MG63 (cell line): ENCODE results near the gene GSS. TPM values are rescaled to one million over a fixed set of nuclear protein-coding genes. Genes with fewer than 3 reads are reported as not detected.

Source experiments
- DNase-seq: peaks from one replicate; pipeline ENCODE4 v3.0.0-alpha.2; 2020
- H3K27me3 ChIP-seq: fragments of 250-450 bp; sonication (Bioruptor Pico); 2 replicates; pipeline ENCODE4 v1.5.1; 2020; ENCODE audit warnings: mild to moderate bottlenecking, moderate library complexity
- H3K36me3 ChIP-seq: fragments of 250-450 bp; sonication (Bioruptor Pico); 2 replicates; pipeline ENCODE4 v1.5.1; 2020; ENCODE audit warnings: mild to moderate bottlenecking, moderate library complexity
- H3K4me3 ChIP-seq: fragments of 250-450 bp; sonication (Bioruptor Pico); 2 replicates; pipeline ENCODE4 v1.5.1; 2020; ENCODE audit warnings: mild to moderate bottlenecking, moderate library complexity
- H3K9me3 ChIP-seq: fragments of 250-450 bp; sonication (Bioruptor Pico); 2 replicates; pipeline ENCODE4 v1.5.1; 2020; ENCODE audit warnings: mild to moderate bottlenecking, moderate library complexity
- total RNA-seq: library from RNA; depleted of rRNA; stranded (reverse); fragments of >200 nt; shearing (Covaris generic); gene quantifications from 2 replicates; pipeline ENCODE4 v1.2.3, GENCODE V29; 2014; ENCODE audit warnings: low replicate concordance

GSS gene
- total RNA-seq, 1 experiment from 2014 or later, result 107 TPM

- DNase-seq, result no peak
- H3K27me3 ChIP-seq, result no peaks in the 10 kb centered on the region
- no peak overlapping the region for H3K4me3 ChIP-seq
- no peaks in the 10 kb centered on the region for H3K9me3 ChIP-seq
- H3K36me3 ChIP-seq, result peaks cover 55% of the 10 kb centered on the region
These were observed 40.8 kb upstream of the GSS start for GRCh38 chr20:34996243-34997028.

- DNase-seq, result no peak
- Histone ChIP-seq H3K27me3 (no peaks in the 10 kb centered on the region), H3K4me3 (no peak overlapping the region), H3K36me3 (peaks cover 53% of the 10 kb centered on the region), H3K9me3 (no peaks in the 10 kb centered on the region)
These were observed 40.1 kb upstream of the GSS start for GRCh38 chr20:34995696-34996095.

GRCh38 chr20:34995192-34995591 is 39.6 kb upstream of the GSS start:
- Histone ChIP-seq H3K27me3 (no peaks in the 10 kb centered on the region), H3K9me3 (no peaks in the 10 kb centered on the region), H3K36me3 (peaks cover 50% of the 10 kb centered on the region), H3K4me3 (no peak overlapping the region)
- DNase-seq, result no peak

- no peaks in the 10 kb centered on the region for H3K27me3 ChIP-seq
- no peak overlapping the region for H3K4me3 ChIP-seq
- peaks cover 47% of the 10 kb centered on the region for H3K36me3 ChIP-seq
- no peak for DNase-seq
- H3K9me3 ChIP-seq, result no peaks in the 10 kb centered on the region
These were observed 39.0 kb upstream of the GSS start for GRCh38 chr20:34994509-34995131.

GRCh38 chr20:34993941-34994508 is 38.4 kb upstream of the GSS start:
- no peaks in the 10 kb centered on the region for H3K9me3 ChIP-seq
- peaks cover 43% of the 10 kb centered on the region for H3K36me3 ChIP-seq
- no peaks in the 10 kb centered on the region for H3K27me3 ChIP-seq
- no peak for DNase-seq
- H3K4me3 ChIP-seq, result no peak overlapping the region

GRCh38 chr20:34992751-34993417 is 37.3 kb upstream of the GSS start:
- Histone ChIP-seq H3K36me3 (peaks cover 33% of the 10 kb centered on the region), H3K27me3 (no peaks in the 10 kb centered on the region), H3K9me3 (no peaks in the 10 kb centered on the region), H3K4me3 (no peak overlapping the region)
- DNase-seq, result no peak

GRCh38 chr20:34990661-34991214 is 35.1 kb upstream of the GSS start:
- DNase-seq, result no peak
- no peaks in the 10 kb centered on the region for H3K27me3 ChIP-seq
- H3K9me3 ChIP-seq, result no peaks in the 10 kb centered on the region
- no peak overlapping the region for H3K4me3 ChIP-seq
- H3K36me3 ChIP-seq, result peaks cover 20% of the 10 kb centered on the region

GRCh38 chr20:34990231-34990630 is 34.6 kb upstream of the GSS start:
- Histone ChIP-seq H3K4me3 (no peak overlapping the region), H3K36me3 (peaks cover 15% of the 10 kb centered on the region), H3K9me3 (no peaks in the 10 kb centered on the region), H3K27me3 (no peaks in the 10 kb centered on the region)
- no peak for DNase-seq

- Histone ChIP-seq H3K27me3 (no peaks in the 10 kb centered on the region), H3K36me3 (peaks cover 13% of the 10 kb centered on the region), H3K9me3 (no peaks in the 10 kb centered on the region), H3K4me3 (no peak overlapping the region)
- no peak for DNase-seq
These were observed 34.1 kb upstream of the GSS start for GRCh38 chr20:34989670-34990069.

GRCh38 chr20:34989118-34989517 is 33.5 kb upstream of the GSS start:
- H3K27me3 ChIP-seq, result no peaks in the 10 kb centered on the region
- no peak for DNase-seq
- H3K36me3 ChIP-seq, result peaks cover 11% of the 10 kb centered on the region
- H3K9me3 ChIP-seq, result no peaks in the 10 kb centered on the region
- H3K4me3 ChIP-seq, result no peak overlapping the region

- no peaks in the 10 kb centered on the region for H3K9me3 ChIP-seq
- no peak overlapping the region for H3K4me3 ChIP-seq
- H3K27me3 ChIP-seq, result no peaks in the 10 kb centered on the region
- H3K36me3 ChIP-seq, result peaks cover 3% of the 10 kb centered on the region
- DNase-seq, result no peak
These were observed 32.6 kb upstream of the GSS start for GRCh38 chr20:34988191-34988540.

- H3K27me3 ChIP-seq, result no peaks in the 10 kb centered on the region
- DNase-seq, result no peak
- H3K36me3 ChIP-seq, result no peaks in the 10 kb centered on the region; the same call in none of the 2 replicates
- H3K4me3 ChIP-seq, result no peak overlapping the region
- H3K9me3 ChIP-seq, result no peaks in the 10 kb centered on the region
These were observed 31.9 kb upstream of the GSS start for GRCh38 chr20:34987288-34988190.

- no peaks in the 10 kb centered on the region; the same call in none of the 2 replicates for H3K36me3 ChIP-seq
These were observed 31.0 kb upstream of the GSS start for GRCh38 chr20:34986311-34987287.

GRCh38 chr20:34985461-34986310 is 30.1 kb upstream of the GSS start:
- no peaks in the 10 kb centered on the region for H3K9me3 ChIP-seq
- no peaks in the 10 kb centered on the region for H3K27me3 ChIP-seq
- no peaks in the 10 kb centered on the region; the same call in 1 of the 2 replicates for H3K36me3 ChIP-seq
- H3K4me3 ChIP-seq, result no peak overlapping the region
- no peak for DNase-seq

More at GRCh38 chr20:34986311-34987287, 31.0 kb upstream of the GSS start:
- no peaks in the 10 kb centered on the region for H3K27me3 ChIP-seq
- no peak for DNase-seq
- no peak overlapping the region for H3K4me3 ChIP-seq
- no peaks in the 10 kb centered on the region for H3K9me3 ChIP-seq
